ENCODE measurements around the gene RINT1.
"Not testable (repeated sequence)": the region's sequence is repeated elsewhere in the genome, so short reads cannot be mapped to it uniquely, and the experiment has no call there.

Gene RINT1

GRCh38 chr7:105531792-105532671 lies at the start of gene RINT1:
TSS of gene RINT1 (plus strand) at chr7:105532201. CDS start at chr7:105532316, 115 bp downstream.
- in situ Hi-C loops (cut with HindIII; ENCODE audit: low sequenced_read_pairs), result no loop called here

- in situ Hi-C loops (cut with HindIII; ENCODE audit: low sequenced_read_pairs), result no loop called here
These were observed 44.1 kb upstream of the RINT1 start for GRCh38 chr7:105487579-105488571.

- in situ Hi-C loops (cut with HindIII; ENCODE audit: low sequenced_read_pairs), result no loop called here
These were observed 42.6 kb upstream of the RINT1 start for GRCh38 chr7:105489409-105489808.

- in situ Hi-C loops (cut with HindIII; ENCODE audit: low sequenced_read_pairs), result no loop called here
These were observed 38.6 kb upstream of the RINT1 start for GRCh38 chr7:105493196-105493922.

GRCh38 chr7:105493923-105494315 lies 38.1 kb upstream of the RINT1 start:
- in situ Hi-C loops (cut with HindIII; ENCODE audit: low sequenced_read_pairs), result no loop called here

- in situ Hi-C loops (cut with HindIII; ENCODE audit: low sequenced_read_pairs), result no loop called here
These were observed 35.5 kb upstream of the RINT1 start for GRCh38 chr7:105496521-105496920.

- in situ Hi-C loops (cut with HindIII; ENCODE audit: low sequenced_read_pairs), result no loop called here
These were observed 35.0 kb upstream of the RINT1 start for GRCh38 chr7:105497016-105497415.

- in situ Hi-C loops (cut with HindIII; ENCODE audit: low sequenced_read_pairs), result no loop called here
These were observed 29.8 kb upstream of the RINT1 start for GRCh38 chr7:105502173-105502572.

- in situ Hi-C loops (cut with HindIII; ENCODE audit: low sequenced_read_pairs), result no loop called here
These were observed 19.6 kb upstream of the RINT1 start for GRCh38 chr7:105512415-105512814.

- in situ Hi-C loops (cut with HindIII; ENCODE audit: low sequenced_read_pairs), result no loop called here
These were observed 19.0 kb upstream of the RINT1 start for GRCh38 chr7:105512926-105513526.

GRCh38 chr7:105515610-105516009 lies 16.4 kb upstream of the RINT1 start:
- in situ Hi-C loops (cut with HindIII; ENCODE audit: low sequenced_read_pairs), result not testable (repeated sequence)

GRCh38 chr7:105519353-105519752 lies 12.6 kb upstream of the RINT1 start:
- in situ Hi-C loops (cut with HindIII; ENCODE audit: low sequenced_read_pairs), result no loop called here

GRCh38 chr7:105520620-105521019 lies 11.4 kb upstream of the RINT1 start:
- in situ Hi-C loops (cut with HindIII; ENCODE audit: low sequenced_read_pairs), result not testable (repeated sequence)

GRCh38 chr7:105521027-105521716 lies 10.8 kb upstream of the RINT1 start:
- in situ Hi-C loops (cut with HindIII; ENCODE audit: low sequenced_read_pairs), result no loop called here

GRCh38 chr7:105521717-105522463 lies 10.1 kb upstream of the RINT1 start, which contains the start of gene PUS7:
TSS of gene PUS7 (minus strand) at chr7:105522271. CDS start at chr7:105508512, 13,759 bp downstream.
- in situ Hi-C loops (cut with HindIII; ENCODE audit: low sequenced_read_pairs), result no loop called here

GRCh38 chr7:105524423-105524822 lies 7.6 kb upstream of the RINT1 start:
- in situ Hi-C loops (cut with HindIII; ENCODE audit: low sequenced_read_pairs), result not testable (repeated sequence)

- in situ Hi-C loops (cut with HindIII; ENCODE audit: low sequenced_read_pairs), result no loop called here
These were observed 7.2 kb upstream of the RINT1 start for GRCh38 chr7:105524840-105525239.

GRCh38 chr7:105527737-105528136 lies 4.3 kb upstream of the RINT1 start:
- in situ Hi-C loops (cut with HindIII; ENCODE audit: low sequenced_read_pairs), result not testable (repeated sequence)

- in situ Hi-C loops (cut with HindIII; ENCODE audit: low sequenced_read_pairs), result no loop called here
These were observed 1.9 kb upstream of the RINT1 start for GRCh38 chr7:105530126-105530525.

All from DLD1 (cell line).